Mesenteric fat pad (tissue), 1 donor: ENCODE measurements around the gene SHC3. TPM values are rescaled to one million over a fixed set of nuclear protein-coding genes. Genes with fewer than 3 reads are reported as not detected.

Source experiments
- DNase-seq: peaks from one replicate; pipeline ENCODE4 v3.0.0-alpha.2; 2020; ENCODE audit warnings: low spot score
- total RNA-seq: library from RNA; stranded (reverse); fragmentation: NEBNext Ultra II Directional; extraction: Animal tissue kit (Norgen Biotek cat#: 25700); gene quantifications from one replicate; pipeline ENCODE4 v1.2.1, GENCODE V29; 2021
- donor health status: DM: yes; HTN: yes; CAD: no.

The SHC3 gene
- total RNA-seq, 1 donor from 2014 or later: 1.8 TPM

DNA sequence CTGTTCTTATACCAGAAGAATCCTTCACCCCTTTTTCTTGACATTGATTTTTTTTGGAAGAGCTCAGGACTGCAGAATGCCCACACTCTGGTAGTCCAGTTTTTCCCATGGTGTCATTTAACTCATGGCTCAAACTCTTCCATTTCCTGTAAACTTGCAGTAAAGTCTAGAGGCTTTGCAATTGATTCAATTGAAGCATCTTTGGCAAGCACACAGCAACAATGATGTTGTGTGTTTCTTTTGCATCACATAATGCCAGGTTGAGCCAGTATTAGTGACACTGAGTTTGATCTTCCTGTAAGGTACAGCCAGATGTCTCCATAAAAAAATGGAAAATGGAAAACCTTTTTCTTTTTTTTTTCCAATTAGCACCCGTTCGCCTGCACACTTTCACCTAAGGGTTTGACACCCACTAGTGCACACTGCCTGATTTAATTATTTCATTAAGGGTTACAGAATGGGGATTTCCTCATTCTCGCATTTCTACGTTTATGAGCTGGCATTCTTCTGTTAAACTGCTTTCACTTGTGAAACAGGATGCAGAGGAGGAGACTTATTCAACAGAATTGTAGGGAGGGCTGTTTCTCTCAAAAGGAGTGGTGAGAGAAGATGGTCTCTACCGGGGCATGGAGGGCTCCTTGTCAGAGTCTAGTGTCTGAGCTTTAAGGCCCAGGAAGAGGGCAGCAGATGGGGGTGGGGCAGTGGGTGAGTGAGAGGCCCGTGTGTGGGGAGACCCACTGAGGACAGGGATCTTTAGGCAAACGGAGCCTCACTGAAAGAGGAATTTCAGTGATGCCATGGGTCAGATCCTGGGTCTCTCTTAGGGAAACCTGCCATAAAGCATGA, 189.6 kb downstream of the SHC3 start:
- no peak for DNase-seq

- DNase-seq: no peak
Measured at GRCh38 chr9:88987661-88988060, 191.0 kb downstream of the SHC3 start.

- DNase-seq: no peak
Measured at GRCh38 chr9:88986776-88987175, 191.8 kb downstream of the SHC3 start.

DNA sequence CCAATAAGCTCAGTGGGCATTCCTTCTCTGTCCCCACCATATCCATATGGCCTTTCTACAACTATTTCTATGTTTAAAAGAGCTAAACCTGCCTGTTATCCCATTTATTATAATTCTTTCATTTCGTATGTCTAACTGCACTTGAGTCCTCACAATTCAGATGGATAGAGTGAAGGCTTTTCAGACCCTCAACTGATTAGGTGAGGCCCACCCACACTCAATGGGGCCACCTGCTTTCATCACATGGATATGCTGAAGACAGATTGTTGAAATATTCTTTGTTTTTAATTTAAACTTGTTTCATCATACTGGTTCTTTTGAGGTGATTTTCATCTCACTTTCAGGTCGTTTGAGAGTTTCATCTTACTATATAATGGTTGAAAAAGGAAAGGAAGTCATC, 193.0 kb downstream of the SHC3 start:
- no peak for DNase-seq

DNA sequence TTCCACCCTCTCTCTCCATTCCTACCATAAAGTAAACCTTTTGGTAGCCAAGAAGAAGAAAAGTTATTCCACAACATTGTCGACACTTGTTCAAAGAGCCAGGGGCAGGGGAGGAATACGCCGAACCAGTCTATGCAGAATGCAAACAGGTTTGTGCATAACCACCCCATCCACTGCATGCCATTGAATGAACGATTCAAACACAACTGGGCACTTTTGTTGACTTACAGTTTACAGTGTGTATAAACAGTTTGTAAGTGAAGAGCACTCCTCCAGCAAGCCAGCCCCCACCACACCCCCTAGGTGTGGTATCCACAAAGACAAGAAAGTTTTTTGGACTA, 194.1 kb downstream of the SHC3 start:
- peak; percentile 18 for DNase-seq

GRCh38 chr9:88983865-88984542, 194.6 kb downstream of the SHC3 start:
- DNase-seq: peak; percentile 49

GRCh38 chr9:88980740-88981203, 197.8 kb downstream of the SHC3 start:
- no peak for DNase-seq

DNA sequence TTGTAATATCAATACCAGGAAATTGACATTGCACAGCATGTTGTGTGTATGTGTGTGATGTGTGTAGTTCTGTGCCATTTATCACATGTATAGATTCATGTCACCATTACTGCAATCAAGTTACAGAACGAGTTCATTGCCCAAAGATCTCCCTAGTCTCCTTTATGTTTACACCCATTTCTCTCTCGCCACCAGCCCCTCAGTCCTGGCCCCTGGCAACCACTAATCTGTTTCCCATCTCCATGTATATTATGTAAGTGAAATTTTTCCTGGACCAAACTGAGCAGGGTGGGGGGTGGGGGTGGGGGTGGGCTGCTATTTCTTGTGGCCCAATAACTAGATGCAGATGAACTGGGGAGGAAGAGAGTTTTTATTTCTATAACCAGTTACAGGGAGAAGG, 198.8 kb downstream of the SHC3 start:
- DNase-seq: peak; percentile 26

DNA sequence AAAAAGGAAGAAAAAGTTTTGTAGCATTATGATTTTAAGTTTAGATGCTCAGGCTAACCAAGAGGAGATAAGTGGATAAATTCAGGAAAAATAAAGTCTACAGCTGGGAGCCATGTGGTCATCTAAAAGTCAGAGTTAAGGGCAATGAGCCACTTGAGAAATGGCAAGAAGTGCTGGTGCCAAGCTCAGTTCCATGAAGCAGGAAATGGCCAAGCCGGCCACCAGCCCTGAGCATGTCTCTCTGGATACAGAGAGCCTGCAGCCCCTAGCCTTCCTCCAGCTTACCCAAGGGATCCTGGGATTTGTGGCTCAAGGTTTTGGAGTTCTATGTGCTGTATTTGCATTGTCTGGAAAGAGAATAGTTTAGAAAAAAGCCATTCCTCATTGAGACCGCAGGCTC, 199.6 kb downstream of the SHC3 start:
- peak; percentile 28 for DNase-seq

GRCh38 chr9:88978034-88978433, 200.6 kb downstream of the SHC3 start:
- no peak for DNase-seq

DNA sequence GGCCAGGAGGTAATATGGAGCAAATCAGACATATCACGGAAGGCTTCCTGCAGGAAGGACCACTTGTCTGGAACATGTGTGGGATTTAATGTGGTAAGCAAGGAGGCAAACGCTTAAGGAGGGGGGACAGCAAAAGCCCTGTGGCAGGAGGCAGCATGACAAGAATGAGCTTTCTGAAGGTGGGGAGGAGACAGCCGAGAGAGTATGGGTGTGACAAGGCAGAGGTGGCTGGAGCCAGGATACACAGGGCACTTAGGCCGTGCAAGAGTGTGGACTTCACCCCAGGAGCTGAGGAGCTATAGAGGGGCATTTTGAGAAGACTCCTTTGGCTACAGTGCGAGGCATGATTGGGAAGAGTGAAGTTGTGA, 201.7 kb downstream of the SHC3 start:
- peak; percentile 20 for DNase-seq

- DNase-seq: peak; percentile 30
Measured at GRCh38 chr9:88975966-88976889, 202.4 kb downstream of the SHC3 start.

DNA sequence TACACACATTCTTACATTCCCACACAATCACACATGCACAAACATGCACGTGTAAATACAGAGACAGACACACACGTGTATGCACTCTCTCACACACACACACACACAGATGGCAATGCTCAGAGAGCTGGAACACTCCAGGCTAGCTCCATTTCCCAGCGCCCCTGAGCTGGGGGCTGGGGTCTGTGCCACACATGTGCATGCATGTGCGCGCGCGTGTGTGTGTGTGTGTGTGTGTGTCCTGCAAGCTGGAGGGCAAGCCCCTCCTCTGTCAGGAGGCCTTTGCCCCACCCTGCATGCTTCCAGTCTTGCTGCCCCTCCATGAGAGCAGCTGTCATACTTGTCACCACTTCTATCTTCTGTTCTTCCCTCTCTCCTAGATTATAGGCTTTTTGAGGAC, 204.0 kb downstream of the SHC3 start:
- peak; percentile 35 for DNase-seq

GRCh38 chr9:88973281-88974045, 205.2 kb downstream of the SHC3 start:
- peak; percentile 53 for DNase-seq

DNA sequence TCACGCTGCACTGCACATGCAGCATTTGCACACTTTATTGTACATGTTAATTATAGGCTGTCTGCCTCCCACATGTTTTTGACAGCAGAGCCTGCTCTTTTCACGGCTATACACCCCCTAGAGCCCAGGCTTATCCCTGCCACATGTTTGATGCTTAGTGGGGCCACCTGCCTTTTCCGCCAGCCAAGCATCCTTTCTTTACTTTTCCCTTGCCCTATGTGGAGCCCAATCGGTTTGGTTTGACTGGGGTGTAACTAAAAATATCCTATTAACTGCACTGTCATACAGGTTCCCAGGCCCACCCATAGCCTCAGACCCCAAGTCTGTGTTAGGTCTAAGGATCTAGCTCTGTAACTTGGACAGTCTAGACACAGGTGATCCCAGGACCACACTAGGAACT, 206.2 kb downstream of the SHC3 start:
- no peak for DNase-seq

DNA sequence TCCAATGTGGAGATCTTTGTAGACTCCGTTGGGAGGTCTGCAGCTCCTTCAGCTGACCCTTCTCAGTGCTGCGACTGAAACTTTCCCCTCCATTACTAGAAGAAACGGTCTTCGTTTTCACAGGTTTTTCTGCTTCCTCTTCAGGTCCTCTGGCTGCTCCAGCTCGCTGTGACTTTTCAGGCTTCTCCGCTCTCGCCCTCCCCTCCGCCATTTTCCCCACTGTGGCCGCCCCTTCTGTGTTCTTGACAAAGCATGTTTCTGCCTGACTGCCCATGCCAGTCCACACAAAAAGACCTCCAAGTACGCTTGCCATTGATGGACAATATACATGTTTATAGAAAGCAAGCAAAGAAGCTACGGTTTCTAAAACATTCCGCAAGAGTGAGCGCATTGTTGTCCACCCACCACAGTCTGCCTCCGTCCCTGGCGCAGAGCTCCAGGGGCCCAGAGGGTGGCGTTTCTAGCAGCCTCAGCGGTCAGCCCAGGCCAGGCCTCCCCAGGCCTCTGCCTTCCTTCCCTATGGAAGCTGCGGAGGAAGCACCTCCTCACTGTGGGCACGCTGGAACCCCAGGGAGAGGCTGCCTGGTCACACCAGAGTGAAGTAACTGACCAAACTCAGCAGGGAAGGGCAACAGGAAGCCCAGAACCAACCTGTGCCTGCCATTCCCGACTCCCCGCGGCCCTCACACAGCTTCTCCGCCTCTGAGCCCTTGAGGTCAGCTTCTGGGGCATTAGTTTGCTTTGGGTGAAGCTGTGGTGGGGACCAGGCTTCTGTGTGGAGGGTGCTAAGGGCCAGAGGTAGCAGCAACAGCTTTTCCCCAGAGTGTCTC, 207.3 kb downstream of the SHC3 start:
- no peak for DNase-seq

DNA sequence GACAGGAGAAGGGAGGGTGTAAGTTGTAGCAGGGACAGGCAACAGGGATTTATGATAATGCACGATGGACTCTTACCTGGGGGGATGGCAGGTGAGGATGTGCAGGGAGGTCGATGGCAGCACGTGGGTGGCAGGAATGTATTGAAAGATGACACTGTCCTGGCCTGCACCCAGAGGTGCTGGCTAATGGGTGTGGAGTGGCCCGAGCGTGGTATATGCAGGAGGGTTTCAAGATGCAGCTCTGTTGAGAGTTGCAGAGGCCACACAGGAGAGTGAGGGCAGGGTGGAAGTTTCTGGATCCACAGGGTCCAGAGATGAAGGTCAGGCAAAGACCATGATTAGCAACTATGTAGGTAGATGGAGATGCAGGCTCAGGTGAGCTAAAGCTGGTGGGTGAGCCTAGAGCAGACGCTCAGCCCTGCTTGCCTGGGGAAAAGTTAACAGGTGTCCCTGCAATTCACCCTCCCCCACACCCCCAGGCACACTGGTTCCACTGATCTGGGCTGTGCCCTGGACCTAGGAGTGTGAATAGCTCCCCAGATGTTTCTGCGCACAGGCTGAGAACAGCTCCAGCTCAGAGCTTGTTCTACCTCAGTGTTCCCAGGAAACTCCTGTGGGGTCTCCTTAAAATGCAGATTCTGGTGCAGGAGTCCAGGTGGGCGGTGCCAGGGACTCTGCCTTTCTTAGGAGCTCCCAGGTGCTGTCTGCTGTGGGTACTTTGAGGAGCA, 208.8 kb downstream of the SHC3 start:
- DNase-seq: no peak

- DNase-seq: no peak
Measured at GRCh38 chr9:88968799-88969198, 209.8 kb downstream of the SHC3 start.
